SK-N-SH (cell line): ENCODE results near the gene DYNLRB1. TPM values are rescaled to one million over a fixed set of nuclear protein-coding genes. Genes with fewer than 3 reads are reported as not detected.

Experiments used
- CTCF ChIA-PET: fragments of 300-600, 350-600 bp; formaldehyde crosslinking; extraction: SDS; loops from one replicate; lab custom pipeline; 2021; lab: Yijun Ruan, JAX
- POLR2A ChIA-PET: fragments of 350-600 bp; sonication (Branson Sonifier 250); formaldehyde crosslinking; extraction: SDS; loops from one replicate; lab custom pipeline; 2020; ENCODE audit warnings: antibody characterized with exemption, inconsistent platforms; lab: Yijun Ruan, JAX
- DNase-seq: peaks from one replicate; pipeline ENCODE4 v3.0.0; 2012
- H2AFZ ChIP-seq: fragments of 200-600 bp; sonication (generic); 2 replicates; pipeline ENCODE4 v1.8.1; 2016; ENCODE audit warnings: antibody characterized with exemption, mild to moderate bottlenecking, low read depth
- H3F3A ChIP-seq: fragments of 200-600 bp; sonication (generic); replicated peaks from 2 replicates; pipeline ENCODE3; 2016; ENCODE audit warnings: antibody characterized with exemption, mild to moderate bottlenecking; ENCODE audit not compliant: insufficient read depth
- H3K27ac ChIP-seq, 2 experiments: fragments of 200-500 bp in 1 of 2; fragments of 200-600 bp in 1 of 2; sonication (Bioruptor generic) in 1 of 2; sonication (generic), shearing (Covaris generic) in 1 of 2; 2 replicates each; pipeline versions ENCODE4 v1.5.1 to v1.6.1; 2014 to 2016; ENCODE audit warnings: low read depth in 2 of 2, inconsistent platforms in 1 of 2, low read length in 1 of 2, mild to moderate bottlenecking in 1 of 2, mixed read lengths in 1 of 2
- H3K27me3 ChIP-seq: fragments of 200-600 bp; sonication (generic), shearing (Covaris generic); 2 replicates; pipeline ENCODE4 v1.6.1; 2016; ENCODE audit warnings: mixed run types; ENCODE audit not compliant: insufficient read depth
- H3K36me3 ChIP-seq, 2 experiments: fragments of 200-500 bp in 1 of 2; fragments of 200-600 bp in 1 of 2; sonication (Bioruptor generic) in 1 of 2; sonication (generic) in 1 of 2; replicated peaks in 1 of 2; 2 replicates each; pipeline versions ENCODE3 to v1.5.1; 2014 to 2016; ENCODE audit warnings: low read length in 1 of 2, mild to moderate bottlenecking in 1 of 2; ENCODE audit not compliant: insufficient read depth in 2 of 2, control insufficient read depth in 1 of 2
- H3K4me1 ChIP-seq, 2 experiments: fragments of 200-500 bp in 1 of 2; fragments of 200-600 bp in 1 of 2; sonication (Bioruptor generic) in 1 of 2; sonication (generic), shearing (Covaris generic) in 1 of 2; 2 replicates each; pipeline versions ENCODE4 v1.5.1 to v1.6.1; 2014 to 2016; ENCODE audit warnings: low read depth in 1 of 2, low read length in 1 of 2, mixed run types in 1 of 2; ENCODE audit not compliant: insufficient read depth in 2 of 2, control insufficient read depth in 1 of 2
- H3K4me2 ChIP-seq: fragments of 200-600 bp; sonication (generic), shearing (Covaris generic); 2 replicates; pipeline ENCODE4 v1.6.1; 2017; ENCODE audit warnings: mixed run types
- H3K4me3 ChIP-seq, 2 experiments: fragments of 200-500 bp in 1 of 2; fragments of 200-600 bp in 1 of 2; sonication (Bioruptor generic) in 1 of 2; sonication (generic), shearing (Covaris generic) in 1 of 2; 2 replicates each; pipeline versions ENCODE4 v1.5.1 to v1.8.1; 2014 to 2016; ENCODE audit warnings: low read depth in 2 of 2, inconsistent platforms in 1 of 2, low read length in 1 of 2, mild to moderate bottlenecking in 1 of 2, mixed read lengths in 1 of 2, moderate library complexity in 1 of 2
- H3K79me2 ChIP-seq: fragments of 200-600 bp; sonication (generic); 2 replicates; pipeline ENCODE4 v1.8.1; 2017; ENCODE audit warnings: mild to moderate bottlenecking; ENCODE audit not compliant: insufficient read depth
- H3K9ac ChIP-seq: fragments of 200-600 bp; sonication (generic); 2 replicates; pipeline ENCODE4 v1.6.1; 2017; ENCODE audit warnings: mixed run types
- H3K9me2 ChIP-seq: fragments of 200-600 bp; sonication (generic); 2 replicates; pipeline ENCODE4 v1.6.1; 2017; ENCODE audit warnings: mixed run types
- H3K9me3 ChIP-seq: fragments of 200-600 bp; sonication (generic); 2 replicates; pipeline ENCODE4 v1.6.1; 2017; ENCODE audit warnings: mixed run types, mild to moderate bottlenecking, moderate library complexity
- H4K20me1 ChIP-seq: fragments of 200-600 bp; sonication (generic); 2 replicates; pipeline ENCODE4 v1.6.1; 2017; ENCODE audit warnings: mild to moderate bottlenecking, mixed run types; ENCODE audit not compliant: insufficient read depth
- CHD2 ChIP-seq: fragments of 150-350 bp; IDR thresholded peaks from 2 replicates; pipeline ENCODE4 v1.6.1; 2018; ENCODE audit warnings: low read length; ENCODE audit not compliant: partially characterized antibody
- CTCF ChIP-seq: fragments of 200-600 bp; sonication (generic); IDR thresholded peaks from 2 replicates; pipeline ENCODE4 v1.6.1; 2017; ENCODE audit warnings: antibody characterized with exemption, mild to moderate bottlenecking, moderate library complexity
- ELF1 ChIP-seq: IDR thresholded peaks from 2 replicates; pipeline ENCODE4 v1.4.0; 2012
- EP300 ChIP-seq, 2 experiments: IDR thresholded peaks; 2 replicates each; pipeline versions ENCODE4 v1.4.0 to v1.6.1; 2012; ENCODE audit warnings: borderline replicate concordance in 1 of 2, low read depth in 1 of 2, low read length in 1 of 2
- FOXJ3 ChIP-seq: sonication (generic); formaldehyde crosslinking; IDR thresholded peaks from 2 replicates; pipeline ENCODE4 v1.5.1; 2020; ENCODE audit warnings: mild to moderate bottlenecking, missing genetic modification reagents
- FOXM1 ChIP-seq: IDR thresholded peaks from 2 replicates; pipeline ENCODE4 v1.4.0; 2012; ENCODE audit warnings: low read depth, mild to moderate bottlenecking
- GABPA ChIP-seq: IDR thresholded peaks from 2 replicates; pipeline ENCODE4 v1.4.0; 2012; ENCODE audit warnings: low read depth, mild to moderate bottlenecking
- GATA2 ChIP-seq: sonication (generic); formaldehyde crosslinking; IDR thresholded peaks from 2 replicates; pipeline ENCODE4 v1.5.0; 2020; ENCODE audit warnings: mild to moderate bottlenecking, missing genetic modification reagents
- IRF3 ChIP-seq: fragments of 150-350 bp; IDR thresholded peaks from 2 replicates; pipeline ENCODE4 v1.6.1; 2016; ENCODE audit warnings: mild to moderate bottlenecking, low read depth, low read length
- JUND ChIP-seq: IDR thresholded peaks from 2 replicates; pipeline ENCODE4 v1.4.0; 2012
- MAX ChIP-seq: IDR thresholded peaks from 2 replicates; pipeline ENCODE4 v1.4.0; 2012; ENCODE audit warnings: low read depth
- MEF2A ChIP-seq: IDR thresholded peaks from 2 replicates; pipeline ENCODE4 v1.4.0; 2012; ENCODE audit warnings: low read depth, borderline replicate concordance
- NFIC ChIP-seq: IDR thresholded peaks from 2 replicates; pipeline ENCODE4 v1.4.0; 2012; ENCODE audit warnings: borderline replicate concordance
- PBX3 ChIP-seq: IDR thresholded peaks from 2 replicates; pipeline ENCODE4; 2012
- POLR2AphosphoS5 ChIP-seq: IDR thresholded peaks from 2 replicates; pipeline ENCODE4 v1.6.1; 2012; ENCODE audit warnings: low read depth, low read length
- RAD21 ChIP-seq: IDR thresholded peaks from 2 replicates; pipeline ENCODE4 v1.6.1; 2012; ENCODE audit warnings: mild to moderate bottlenecking, low read length
- RCOR1 ChIP-seq: fragments of 150-350 bp; IDR thresholded peaks from 2 replicates; pipeline ENCODE4 v1.6.1; 2017; ENCODE audit warnings: antibody characterized with exemption, low read length
- RFX5 ChIP-seq: IDR thresholded peaks from 2 replicates; pipeline ENCODE4 v1.6.1; 2012; ENCODE audit warnings: mild to moderate bottlenecking, improper control_type of control experiment, low read length
- RXRA ChIP-seq: IDR thresholded peaks from 2 replicates; pipeline ENCODE4 v1.4.0; 2012; ENCODE audit warnings: low read depth, mild to moderate bottlenecking, borderline replicate concordance
- SMC3 ChIP-seq: IDR thresholded peaks from 2 replicates; pipeline ENCODE4 v1.6.1; 2012; ENCODE audit warnings: low read depth, low read length, improper control_type of control experiment
- TCF12 ChIP-seq: IDR thresholded peaks from 2 replicates; pipeline ENCODE4 v1.4.0; 2012
- USF1 ChIP-seq: IDR thresholded peaks from 2 replicates; pipeline ENCODE4 v1.4.0; 2012; ENCODE audit warnings: low read depth, borderline replicate concordance
- YY1 ChIP-seq: IDR thresholded peaks from 2 replicates; pipeline ENCODE4 v1.4.0; 2012; ENCODE audit warnings: low read depth, mild to moderate bottlenecking
- ZBTB33 ChIP-seq: IDR thresholded peaks from 2 replicates; pipeline ENCODE4 v1.4.0; 2012; ENCODE audit warnings: low read depth, borderline replicate concordance
- WGBS: methylation state at CpG from one replicate; pipeline ENCODE4 v1.1.6; 2017; ENCODE audit warnings: low lambda C conversion rate; 5-methylcytosine and 5-hydroxymethylcytosine counted together
- polyA plus RNA-seq, 3 experiments: library from polyadenylated mRNA; depleted of rRNA; stranded (reverse); fragments of >200 nt; gene quantifications; 2 replicates each; pipeline ENCODE4 v1.2.3, GENCODE V29; 2012

The DYNLRB1 gene
- polyA plus RNA-seq, 1 of the 3 experiments (the other 2 are of a cell fraction): 402 TPM

- no peaks in the 10 kb centered on the region for H3F3A ChIP-seq
- peaks cover 0 to 12% of the 10 kb centered on the region in 2 experiments for H3K36me3 ChIP-seq
- no peaks in the 10 kb centered on the region for H4K20me1 ChIP-seq
- CTCF ChIA-PET: interaction anchor here (0.9 to 1.9 kb wide), 2 partner anchors 13 to 72 kb away, joined by 4 to 8 read pairs; no protein-coding TSS in a partner anchor
- no peak for TF ChIP-seq SMC3
- no peak for TF ChIP-seq RXRA
- no peak for TF ChIP-seq RFX5
- no peak for TF ChIP-seq JUND
- no peak for TF ChIP-seq YY1
- no peak for TF ChIP-seq CHD2
- no peak for TF ChIP-seq NFIC
- no peak for TF ChIP-seq ZBTB33
- TF ChIP-seq CTCF: no peak
- no peak for TF ChIP-seq MAX
- TF ChIP-seq FOXM1: no peak
- peaks cover 0 to 4% of the 10 kb centered on the region in 2 experiments; a peak in 2 of 4 replicates for H3K4me1 ChIP-seq
- H3K9me2 ChIP-seq: no peaks in the 10 kb centered on the region
- no peak overlapping the region for H3K4me3 ChIP-seq
- no peaks in the 10 kb centered on the region for H3K9me3 ChIP-seq
- no peaks in the 10 kb centered on the region for H3K27me3 ChIP-seq
- H3K27ac ChIP-seq: no peak overlapping the region
- no peaks in the 10 kb centered on the region for H3K79me2 ChIP-seq
- POLR2A ChIA-PET: no interaction called here
- no peak overlapping the region for H2AFZ ChIP-seq
- 100% methylated on average over 4 of the region's 4 CpGs for WGBS
- DNase-seq: no peak
- no peak overlapping the region for H3K4me2 ChIP-seq
- H3K9ac ChIP-seq: no peak overlapping the region
Measured at GRCh38 chr20:34575756-34576155, 59.5 kb downstream of the DYNLRB1 start.

- Histone ChIP-seq H3K27me3 (no peaks in the 10 kb centered on the region), H3K4me1 (peaks cover 0 to 11% of the 10 kb centered on the region in 2 experiments; a peak in 3 of 4 replicates), H3K9me3 (no peaks in the 10 kb centered on the region), H4K20me1 (no peaks in the 10 kb centered on the region), H2AFZ (no peak overlapping the region), H3K4me3 (no peak overlapping the region), H3K79me2 (no peaks in the 10 kb centered on the region), H3K9me2 (no peaks in the 10 kb centered on the region), H3F3A (no peaks in the 10 kb centered on the region), H3K4me2 (no peak overlapping the region), H3K9ac (no peak overlapping the region), H3K36me3 (peaks cover 0 to 8% of the 10 kb centered on the region in 2 experiments), H3K27ac (no peak overlapping the region)
- WGBS: 90% methylated on average over 4 of the region's 4 CpGs
- DNase-seq: no peak
- ChIA-PET CTCF (no interaction called here), POLR2A (no interaction called here)
- TF ChIP-seq POLR2AphosphoS5: no peak
- TF ChIP-seq GATA2 (CRISPR knock-in tag): no peak
- TF ChIP-seq RCOR1: no peak
- no peak for TF ChIP-seq IRF3
- no peak for TF ChIP-seq NFIC
- TF ChIP-seq RFX5: no peak
- no peak for TF ChIP-seq MEF2A
- no peak for TF ChIP-seq TCF12
- no peak for TF ChIP-seq ELF1
- no peak for TF ChIP-seq RAD21
- TF ChIP-seq EP300 (IDR thresholded peaks at IDR 0.05; ENCODE audit: borderline replicate concordance in 1 of 2, low read depth in 1 of 2, low read length in 1 of 2): no peak
- TF ChIP-seq GABPA: no peak
- TF ChIP-seq PBX3: no peak
- no peak for TF ChIP-seq USF1
- no peak for TF ChIP-seq FOXJ3
- TF ChIP-seq MAX: no peak
Measured at GRCh38 chr20:34577061-34577460, 60.8 kb downstream of the DYNLRB1 start.
